Fibroblast of lung (primary cell): Measurements from ENCODE around the gene METTL8.

Source experiments
- EZH2 ChIP-seq: IDR thresholded peaks from 2 replicates; pipeline ENCODE4 v1.5.1; 2012; ENCODE audit warnings: low read length, control low read depth, mild to moderate bottlenecking; ENCODE audit errors: missing control alignments
- TF ChIP-seq, protein P1 (sequence below), 2 donors: IDR thresholded peaks in 1 of 2; conservative IDR thresholded peaks in 1 of 2; 1 replicate in 1 of 2; 2 replicates in 1 of 2; pipeline ENCODE4 v1.5.1; 2011 to 2012; ENCODE audit warnings: low read length in 2 of 2, control low read depth in 1 of 2, inconsistent platforms in 1 of 2, low read depth in 1 of 2, mild to moderate bottlenecking in 1 of 2

- TF ChIP-seq EZH2 = no peak
- TF ChIP-seq, protein P1, sequence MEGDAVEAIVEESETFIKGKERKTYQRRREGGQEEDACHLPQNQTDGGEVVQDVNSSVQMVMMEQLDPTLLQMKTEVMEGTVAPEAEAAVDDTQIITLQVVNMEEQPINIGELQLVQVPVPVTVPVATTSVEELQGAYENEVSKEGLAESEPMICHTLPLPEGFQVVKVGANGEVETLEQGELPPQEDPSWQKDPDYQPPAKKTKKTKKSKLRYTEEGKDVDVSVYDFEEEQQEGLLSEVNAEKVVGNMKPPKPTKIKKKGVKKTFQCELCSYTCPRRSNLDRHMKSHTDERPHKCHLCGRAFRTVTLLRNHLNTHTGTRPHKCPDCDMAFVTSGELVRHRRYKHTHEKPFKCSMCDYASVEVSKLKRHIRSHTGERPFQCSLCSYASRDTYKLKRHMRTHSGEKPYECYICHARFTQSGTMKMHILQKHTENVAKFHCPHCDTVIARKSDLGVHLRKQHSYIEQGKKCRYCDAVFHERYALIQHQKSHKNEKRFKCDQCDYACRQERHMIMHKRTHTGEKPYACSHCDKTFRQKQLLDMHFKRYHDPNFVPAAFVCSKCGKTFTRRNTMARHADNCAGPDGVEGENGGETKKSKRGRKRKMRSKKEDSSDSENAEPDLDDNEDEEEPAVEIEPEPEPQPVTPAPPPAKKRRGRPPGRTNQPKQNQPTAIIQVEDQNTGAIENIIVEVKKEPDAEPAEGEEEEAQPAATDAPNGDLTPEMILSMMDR (conservative IDR thresholded peaks at IDR 0.05 in 1 of 2, IDR thresholded peaks at IDR 0.05 in 1 of 2; ENCODE audit: low read depth in 1 of 2, low read length in 2 of 2) = no peak
These were observed 17.3 kb upstream of the METTL8 start for GRCh38 chr2:171451074-171451473.
